Endometrial microvascular endothelial cells (primary cell): ENCODE data around the gene PISD. TPM values are rescaled to one million over a fixed set of nuclear protein-coding genes. Genes with fewer than 3 reads are reported as not detected.

Experiments used
- in situ Hi-C: cut with HindIII; loops from 2 replicates; pipeline ENCODE4 v1.10.0; 2017; ENCODE audit warnings: low sequenced_read_pairs, low pct_unique_long_range_greater_than_20kb; ENCODE audit errors: inconsistent ontology term
- total RNA-seq: library from RNA; depleted of rRNA; stranded (reverse); fragments of >200 nt; gene quantifications from one replicate; pipeline ENCODE4 v1.2.3, GENCODE V29; 2015; ENCODE audit errors: inconsistent ontology term

PISD gene
- total RNA-seq, 1 donor from 2014 or later, result 84.6 TPM

DNA sequence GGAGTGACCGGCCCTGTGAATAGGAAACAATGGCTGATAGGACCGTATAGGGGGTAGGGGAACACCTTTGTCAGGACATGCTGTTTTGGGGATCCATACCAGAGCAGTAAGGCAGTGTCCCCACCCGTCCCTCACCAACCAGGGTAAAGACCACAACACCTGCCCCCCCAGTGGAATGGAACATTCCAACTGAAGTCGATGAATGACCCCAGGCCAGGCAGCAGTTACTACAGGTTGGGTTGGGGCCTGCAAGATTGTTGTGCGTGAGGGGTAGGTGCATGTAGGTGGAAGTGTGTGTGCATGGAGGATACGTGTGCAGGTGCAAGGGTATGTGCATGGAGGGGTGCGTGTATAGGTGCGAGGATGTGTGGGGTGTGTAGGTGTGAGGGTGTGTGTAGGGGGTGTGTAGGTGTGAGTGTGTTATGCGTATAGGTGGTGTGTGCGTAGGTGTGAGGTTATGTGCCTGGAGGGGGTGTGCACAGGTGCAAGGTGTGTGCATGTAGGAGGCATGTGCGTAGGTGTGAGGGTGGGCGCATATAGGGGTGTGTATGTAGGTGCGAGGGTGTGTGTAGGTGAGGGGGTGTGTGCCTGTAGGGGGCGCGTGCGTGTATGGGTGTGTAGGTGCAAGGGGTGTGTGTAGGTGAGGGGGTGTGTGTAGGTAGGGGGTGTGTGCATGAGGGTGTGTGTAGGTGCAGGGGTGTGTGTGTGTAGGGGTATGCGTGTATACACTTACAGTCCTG lies 32.9 kb downstream of the PISD start:
- in situ Hi-C loops, result no loop called here

DNA sequence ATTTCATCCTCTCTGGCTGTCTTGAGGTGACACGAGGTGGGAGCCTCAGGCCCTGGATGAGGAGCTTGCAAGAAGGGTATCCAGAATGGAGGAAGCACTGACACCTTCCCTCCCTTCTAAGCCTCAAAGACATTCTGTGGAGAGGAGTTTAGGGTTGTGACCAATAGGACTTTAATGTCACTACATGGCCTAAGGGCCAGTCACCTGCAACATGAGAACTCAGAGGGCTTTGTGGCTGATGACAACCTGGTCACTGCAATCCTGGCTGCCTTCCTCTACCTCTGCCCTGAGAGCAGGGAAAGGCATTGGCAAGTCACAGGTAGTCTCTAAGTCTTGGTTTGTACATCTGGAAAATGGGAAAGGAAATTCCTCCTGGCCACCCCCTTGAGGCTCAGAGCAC lies 33.7 kb downstream of the PISD start:
- in situ Hi-C loops, result no loop called here

DNA sequence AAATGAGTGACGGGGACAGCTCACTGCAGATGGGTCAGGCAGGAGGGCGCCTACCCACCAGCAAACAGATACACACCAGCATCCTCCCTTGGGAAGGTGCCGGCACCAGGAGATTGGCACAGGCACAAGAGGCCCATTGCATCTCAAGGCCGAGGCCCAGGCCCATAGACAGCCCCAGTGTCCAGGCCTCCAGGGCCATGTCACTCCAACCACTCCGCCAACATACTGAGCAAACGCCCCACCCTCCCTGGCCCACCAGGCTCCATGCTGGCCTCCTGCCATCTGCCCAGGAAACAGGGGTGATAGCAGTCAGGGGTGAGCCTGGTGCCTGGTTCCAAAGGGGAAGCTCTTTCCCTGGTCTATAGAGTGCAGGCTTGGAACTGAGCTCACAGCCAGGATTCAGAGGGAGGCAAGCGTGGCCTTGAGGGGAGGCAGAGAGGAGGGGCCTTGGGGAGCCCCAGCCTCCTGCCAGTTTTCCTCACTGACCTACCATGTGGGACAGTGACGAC lies 34.7 kb downstream of the PISD start:
- in situ Hi-C loops, result no loop called here

DNA sequence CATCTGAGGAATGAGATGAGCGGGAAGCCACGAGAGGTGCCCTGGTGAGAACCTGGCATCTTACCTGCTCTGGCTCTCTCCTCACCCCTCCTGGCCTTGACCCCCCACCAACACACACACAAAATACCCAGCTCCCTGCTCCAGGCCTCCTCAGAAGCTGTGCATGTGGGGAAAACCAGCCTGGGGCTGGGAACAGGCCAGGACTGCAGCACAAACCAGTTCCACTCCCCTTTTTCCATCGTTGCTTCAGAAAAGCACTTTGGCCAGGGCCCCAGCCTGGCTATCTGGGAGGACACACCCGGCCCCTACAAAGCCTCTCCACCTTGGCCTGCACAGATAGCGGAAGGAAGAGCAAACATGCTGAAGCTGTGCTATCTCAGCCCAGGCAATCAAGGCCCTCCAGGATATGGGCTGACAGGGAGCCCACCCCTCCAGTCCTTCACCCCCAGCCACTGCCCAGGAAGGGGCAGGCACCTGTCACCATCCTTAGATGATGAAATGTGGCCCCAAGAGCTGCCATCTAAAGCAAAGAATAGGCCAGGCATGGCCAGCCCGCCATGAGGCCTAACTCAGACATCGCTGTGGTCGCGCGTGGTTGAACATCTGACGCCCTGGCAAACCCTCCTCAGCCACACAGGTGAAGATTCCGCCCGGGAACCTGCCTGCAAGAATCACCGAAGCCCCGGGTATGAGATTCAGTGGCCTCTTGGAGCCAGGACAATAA lies 35.4 kb downstream of the PISD start:
- in situ Hi-C loops, result no loop called here

DNA sequence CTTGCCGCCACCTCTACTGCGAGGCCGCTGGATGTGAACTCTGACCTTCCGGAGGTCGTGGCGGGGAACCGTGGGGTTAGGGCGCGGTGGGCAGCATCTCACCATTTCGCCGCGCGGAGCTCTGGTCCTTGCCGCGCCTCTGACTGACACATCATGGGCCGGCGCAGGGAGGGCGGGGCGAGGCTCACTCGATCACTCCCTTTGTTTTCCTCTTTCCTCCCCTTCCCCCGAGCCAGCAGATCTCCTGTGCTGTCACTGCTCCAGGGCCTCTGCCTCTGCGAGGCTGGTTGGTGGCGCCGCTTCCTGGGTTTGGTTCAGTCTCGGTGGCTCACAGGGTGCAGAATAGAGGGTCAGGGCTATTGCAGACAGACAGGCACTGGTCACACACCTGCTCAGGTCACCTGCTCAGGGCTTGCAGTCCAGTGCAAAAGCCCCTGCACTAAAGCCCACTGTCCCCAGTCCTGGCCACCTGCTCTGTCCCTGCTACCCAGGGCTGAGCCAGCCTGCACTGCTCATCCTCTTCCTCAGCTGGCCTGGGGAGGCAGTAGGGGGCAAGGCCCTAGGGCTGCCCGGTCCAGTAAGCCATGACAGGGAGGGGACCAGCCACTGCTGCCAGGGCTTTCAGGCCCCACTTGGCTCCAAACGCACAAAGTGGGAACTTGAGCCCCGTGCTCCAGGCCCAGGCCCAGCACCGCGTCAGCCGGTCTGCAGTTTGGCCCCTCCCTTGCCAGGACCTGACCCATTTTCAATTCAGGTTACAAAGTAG lies 36.2 kb downstream of the PISD start:
- in situ Hi-C loops, result no loop called here

DNA sequence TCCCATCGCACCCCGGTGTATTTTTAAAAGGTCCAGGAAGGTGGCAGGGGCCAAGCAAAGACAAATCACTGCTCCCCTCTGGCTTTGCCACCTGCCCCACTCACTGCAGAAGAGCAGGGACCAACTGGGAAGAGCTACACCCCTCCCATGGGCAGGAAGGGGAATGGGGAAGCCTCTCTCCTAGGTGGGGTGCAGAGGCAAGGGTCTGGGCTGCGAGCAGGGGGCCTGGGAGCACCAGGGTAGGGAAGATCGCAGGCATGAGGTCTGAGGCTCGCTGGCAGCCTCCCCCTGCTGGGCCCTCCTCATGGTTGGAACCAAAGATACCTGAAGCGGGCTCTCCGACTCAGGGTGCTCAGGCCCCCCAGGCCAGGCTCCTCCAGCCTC lies 36.8 kb downstream of the PISD start:
- in situ Hi-C loops, result no loop called here

DNA sequence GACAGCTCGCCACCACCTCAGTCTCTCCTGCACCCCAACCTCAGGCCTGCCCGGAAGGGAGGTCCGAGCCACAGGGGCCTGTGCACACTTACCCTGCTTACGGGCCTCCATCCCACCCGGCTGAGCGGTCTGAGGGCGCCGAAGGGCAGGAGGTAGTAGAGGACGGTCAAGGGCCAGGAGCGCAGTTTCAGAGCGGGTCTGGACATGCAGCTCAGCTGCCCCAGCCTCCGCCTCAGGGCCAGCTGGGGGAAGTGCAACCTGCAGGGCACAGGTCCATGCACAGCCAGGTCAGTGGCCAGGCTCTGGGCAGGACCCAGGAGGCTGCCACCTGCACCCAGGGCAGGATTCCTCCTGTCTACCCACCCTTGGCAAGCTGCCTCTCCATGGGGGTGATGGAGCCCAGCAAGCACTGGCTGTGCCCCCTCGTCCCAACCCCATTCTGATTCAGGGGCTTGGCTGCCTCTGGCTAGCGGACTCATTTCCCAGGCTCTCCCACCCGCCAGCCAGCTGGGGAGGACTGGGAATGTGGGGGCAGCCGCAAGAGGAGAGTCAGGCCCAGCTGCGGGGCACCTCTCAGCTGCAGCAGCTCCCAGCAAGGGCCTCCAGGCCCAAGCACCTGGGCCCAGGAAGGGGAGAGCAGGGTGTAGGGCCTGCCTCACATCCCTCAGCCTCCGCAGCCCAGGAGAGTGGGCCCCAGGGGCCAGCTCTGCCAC lies 38.3 kb downstream of the PISD start:
- in situ Hi-C loops, result no loop called here

DNA sequence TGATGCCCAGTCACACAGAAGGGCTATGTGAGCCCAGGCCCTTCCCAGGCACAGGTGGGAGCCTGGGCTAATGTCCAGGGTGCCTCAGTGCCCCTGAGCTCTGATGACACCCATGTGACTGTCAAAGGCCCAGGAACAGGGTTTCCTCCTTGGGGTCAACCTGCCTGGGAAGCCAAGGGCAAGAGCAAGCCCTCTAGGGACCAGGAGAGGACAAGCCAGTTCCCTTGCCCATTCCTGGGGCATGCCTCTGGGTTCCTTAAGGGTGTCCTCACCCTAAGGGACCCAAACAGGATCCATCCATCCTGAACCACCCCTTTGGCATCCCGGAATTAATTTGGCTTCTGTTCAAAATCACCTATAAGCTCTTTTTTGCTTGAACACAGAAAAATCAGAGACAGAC lies 39.0 kb downstream of the PISD start:
- in situ Hi-C loops, result no loop called here

DNA sequence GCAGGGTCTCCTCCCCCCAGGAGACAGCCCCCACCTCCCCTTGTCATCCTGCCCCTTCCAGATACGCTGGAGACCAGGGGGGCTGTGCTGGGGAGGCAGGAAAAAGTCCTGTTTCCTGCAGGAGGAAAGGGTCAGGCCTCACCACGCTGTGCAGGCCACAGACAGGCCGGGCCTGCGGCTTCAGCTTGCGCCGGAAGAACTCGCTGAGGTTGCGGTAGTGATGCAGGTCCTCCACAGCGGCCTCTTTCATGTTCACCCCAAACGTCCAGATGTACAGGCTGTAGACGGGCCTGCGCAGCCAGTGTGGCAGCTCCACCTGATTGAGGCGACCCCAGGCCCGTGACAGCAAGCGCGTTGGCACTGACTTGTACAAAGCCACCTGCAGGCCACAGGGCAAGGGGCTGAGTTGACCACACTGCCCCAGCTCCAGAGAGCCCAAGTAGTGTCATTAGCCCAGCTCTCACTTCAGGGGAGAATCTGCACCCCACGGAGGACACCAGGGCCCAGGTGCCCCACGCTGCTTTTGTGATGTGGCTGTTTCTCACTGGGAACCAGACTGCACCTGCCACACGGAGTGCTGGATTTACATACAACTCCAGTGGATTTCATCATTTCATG lies 40.4 kb downstream of the PISD start:
- in situ Hi-C loops, result no loop called here

DNA sequence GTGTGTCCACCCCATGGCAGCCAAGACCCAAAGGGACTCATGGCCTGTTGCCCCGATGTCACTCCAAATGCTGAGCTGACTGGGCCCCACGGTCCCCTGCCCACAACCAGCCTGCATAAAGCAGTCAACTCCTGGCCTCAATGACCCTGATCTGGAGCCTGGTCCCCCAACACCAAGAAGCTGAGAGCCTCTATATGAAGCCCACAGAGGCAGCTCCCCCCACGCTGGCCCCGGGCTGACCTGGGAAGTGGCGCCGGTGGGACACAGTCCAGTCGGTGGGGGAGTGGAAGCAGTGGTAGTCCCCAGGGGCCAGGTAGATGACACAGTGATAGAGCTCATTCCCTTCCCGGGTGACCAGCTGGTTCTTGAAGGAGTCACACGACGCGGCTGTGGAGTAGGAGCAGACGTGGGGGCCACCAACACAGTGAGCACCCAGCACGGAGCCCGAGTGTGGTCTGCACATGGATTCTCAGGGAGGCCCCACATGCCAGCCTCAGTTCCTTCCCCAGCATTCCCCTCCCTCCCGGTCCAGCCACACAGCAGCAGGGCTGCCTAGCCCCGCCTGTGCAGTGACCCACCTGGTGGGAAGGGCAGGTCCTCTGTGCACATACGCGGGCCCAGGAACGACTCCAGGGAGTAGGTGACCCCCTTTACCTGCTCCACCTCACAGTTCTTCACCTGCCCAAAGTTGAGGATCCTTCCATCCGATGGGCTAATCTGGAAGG lies 41.1 kb downstream of the PISD start:
- in situ Hi-C loops, result no loop called here

DNA sequence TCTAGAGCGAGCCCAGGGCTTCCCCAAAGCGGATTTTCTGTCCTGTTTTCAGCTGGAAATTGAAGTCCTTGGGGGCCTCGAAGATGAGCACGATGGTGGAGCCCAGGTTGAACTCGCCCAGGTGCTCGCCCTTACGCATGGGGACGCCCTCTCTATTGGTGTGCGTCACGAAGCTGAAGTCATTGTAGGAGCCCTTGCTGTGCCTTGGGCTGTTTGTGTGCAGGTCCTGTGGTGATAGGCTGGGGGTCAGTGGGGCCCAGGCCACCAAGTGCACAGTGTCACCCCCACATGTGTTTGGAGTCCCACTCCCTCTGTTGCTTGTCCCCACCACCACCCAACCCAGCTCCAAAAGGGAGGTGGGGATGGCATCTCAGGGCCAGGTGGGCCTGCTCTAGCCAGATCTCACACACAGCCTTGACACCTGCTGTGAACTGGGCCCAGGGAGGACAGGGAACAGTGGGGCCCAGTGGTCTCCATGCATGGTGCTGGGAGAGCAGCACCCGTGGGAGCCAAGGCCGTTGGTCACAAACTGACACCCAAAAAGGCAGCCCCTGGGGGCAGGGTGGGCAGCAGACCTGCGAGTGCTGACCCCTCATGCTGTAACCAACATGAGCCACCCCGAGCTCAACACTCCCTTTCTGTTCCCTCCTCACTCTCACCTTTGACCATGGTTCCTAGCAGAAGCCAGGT lies 42.3 kb downstream of the PISD start:
- in situ Hi-C loops, result no loop called here

DNA sequence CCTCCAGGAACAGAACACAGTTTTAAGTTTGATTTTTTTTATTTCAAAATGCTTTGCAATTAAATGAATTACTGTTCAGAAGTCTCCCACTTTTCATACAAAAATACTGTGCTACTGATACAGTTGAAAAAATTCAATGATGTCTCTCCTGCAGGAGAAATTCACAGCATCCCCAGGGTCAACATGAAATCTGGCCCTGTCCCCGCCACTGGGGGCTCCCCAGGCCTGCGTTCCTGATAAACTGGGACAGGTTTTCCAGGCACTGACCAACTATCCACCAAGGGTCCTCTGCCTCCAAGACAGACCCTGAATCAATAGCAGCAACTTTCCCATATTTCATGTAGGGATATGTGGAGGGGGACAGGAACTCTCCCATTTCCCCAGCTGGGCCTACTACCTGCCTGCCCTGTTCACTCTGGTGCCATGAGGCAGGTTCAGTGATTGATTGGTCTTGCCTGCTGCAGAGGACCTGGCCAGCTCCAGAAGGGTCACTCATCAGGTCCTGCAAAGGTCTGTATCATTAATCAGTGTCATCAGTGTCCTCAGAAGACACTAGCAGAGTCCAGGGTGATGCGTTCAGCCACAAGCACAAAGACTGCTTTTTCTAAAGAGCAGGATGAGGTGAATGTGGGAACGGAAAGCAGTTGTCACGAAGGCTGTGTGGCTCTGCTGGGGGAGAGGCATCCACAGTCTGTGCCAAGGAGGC lies 43.4 kb downstream of the PISD start:
- in situ Hi-C loops, result no loop called here

DNA sequence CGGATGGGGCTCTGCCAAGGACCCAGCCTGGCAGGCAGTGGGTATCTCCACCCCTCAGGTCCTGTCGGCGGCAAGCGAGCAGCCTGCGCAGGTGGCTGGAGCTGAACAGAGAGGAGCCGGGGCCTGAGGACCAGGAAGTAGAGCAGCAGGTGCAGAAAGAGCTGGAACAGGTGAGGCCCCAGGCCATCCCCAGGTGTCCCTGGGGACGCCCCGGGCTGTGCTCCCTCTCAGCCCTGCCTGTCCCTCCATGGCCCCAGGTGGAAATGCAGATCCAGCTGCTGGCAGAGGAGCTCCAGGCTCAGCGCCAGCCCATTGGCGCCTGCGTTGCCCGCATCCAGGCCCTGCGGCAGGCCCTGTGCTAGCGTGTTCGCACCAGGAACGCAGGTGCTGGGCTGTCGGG lies 44.0 kb downstream of the PISD start:
- in situ Hi-C loops, result no loop called here

DNA sequence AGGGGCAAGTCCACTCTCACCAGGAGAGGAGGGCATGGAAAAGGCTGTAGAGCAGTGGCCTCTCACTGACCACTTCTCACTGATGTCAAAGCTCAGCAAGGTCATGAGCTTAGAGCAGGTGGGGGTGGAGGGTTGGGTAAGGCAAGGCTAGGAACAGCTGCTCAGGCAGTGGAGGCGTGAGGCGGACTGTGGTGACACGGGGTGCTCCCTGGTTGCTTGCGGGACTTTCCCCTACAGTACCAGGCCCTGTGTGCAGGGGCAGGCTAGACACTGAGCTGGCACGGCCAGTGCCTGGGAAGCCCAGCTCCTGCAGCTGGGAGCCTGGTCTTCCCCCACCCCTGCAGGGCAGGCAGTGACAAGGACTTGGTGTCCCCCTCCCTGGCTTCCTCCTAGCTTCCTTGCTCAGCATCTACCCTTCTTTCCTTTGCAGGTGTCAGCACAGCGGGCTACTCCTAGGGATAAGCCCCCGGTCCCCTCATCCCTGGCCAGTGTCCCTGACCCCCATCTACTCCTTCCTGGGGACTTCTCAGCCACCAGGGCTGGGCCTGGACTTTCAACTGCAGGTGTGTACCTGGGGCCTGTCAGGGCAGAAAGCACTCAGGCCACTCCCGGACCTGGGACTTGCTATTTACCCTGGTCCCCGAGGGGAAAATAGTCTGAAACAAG lies 45.6 kb downstream of the PISD start:
- in situ Hi-C loops, result no loop called here

DNA sequence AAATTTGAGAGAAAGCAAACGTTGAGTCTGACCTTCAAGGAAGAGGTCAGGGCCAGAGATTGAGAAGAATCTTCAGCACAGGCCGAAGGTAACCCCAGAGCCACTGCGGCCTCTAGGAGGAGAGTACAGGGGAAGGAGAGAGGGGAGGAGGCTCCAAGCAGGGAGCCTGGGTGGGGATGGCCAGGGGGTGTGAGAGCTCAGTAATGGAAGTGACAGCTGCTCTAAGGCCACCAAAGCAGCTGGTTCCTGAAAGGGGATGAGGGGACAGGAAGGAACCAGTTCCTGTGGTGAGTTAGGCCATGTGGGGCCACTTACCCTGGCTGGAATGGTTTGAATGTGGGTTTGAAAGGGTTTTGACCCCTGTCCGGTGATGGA lies 46.1 kb downstream of the PISD start:
- in situ Hi-C loops, result no loop called here

DNA sequence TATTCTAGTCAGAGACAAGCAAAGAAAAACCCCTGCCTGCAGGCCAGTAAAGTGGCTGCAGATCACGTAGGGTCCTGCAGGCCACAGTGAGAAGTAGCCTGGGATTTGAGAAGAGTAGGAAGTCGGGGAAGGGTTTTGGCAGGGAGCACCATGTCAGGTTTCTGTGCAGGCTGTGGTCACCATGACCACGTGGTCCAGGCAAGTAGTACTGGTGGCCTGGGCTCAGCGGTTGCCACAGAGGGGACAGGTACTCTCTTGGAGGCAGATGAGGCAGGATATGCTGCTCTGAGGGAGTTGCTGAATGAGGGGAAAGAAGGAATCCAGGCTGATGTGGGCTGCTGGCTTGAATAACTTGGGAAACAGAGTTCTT lies 46.5 kb downstream of the PISD start:
- in situ Hi-C loops, result no loop called here
